Measurements from ENCODE around the gene PNCK. TPM values are rescaled to one million over a fixed set of nuclear protein-coding genes. Genes with fewer than 3 reads are reported as not detected.

The PNCK gene
- total RNA-seq, 1 experiment from 2014 or later: 2.3 TPM

DNA sequence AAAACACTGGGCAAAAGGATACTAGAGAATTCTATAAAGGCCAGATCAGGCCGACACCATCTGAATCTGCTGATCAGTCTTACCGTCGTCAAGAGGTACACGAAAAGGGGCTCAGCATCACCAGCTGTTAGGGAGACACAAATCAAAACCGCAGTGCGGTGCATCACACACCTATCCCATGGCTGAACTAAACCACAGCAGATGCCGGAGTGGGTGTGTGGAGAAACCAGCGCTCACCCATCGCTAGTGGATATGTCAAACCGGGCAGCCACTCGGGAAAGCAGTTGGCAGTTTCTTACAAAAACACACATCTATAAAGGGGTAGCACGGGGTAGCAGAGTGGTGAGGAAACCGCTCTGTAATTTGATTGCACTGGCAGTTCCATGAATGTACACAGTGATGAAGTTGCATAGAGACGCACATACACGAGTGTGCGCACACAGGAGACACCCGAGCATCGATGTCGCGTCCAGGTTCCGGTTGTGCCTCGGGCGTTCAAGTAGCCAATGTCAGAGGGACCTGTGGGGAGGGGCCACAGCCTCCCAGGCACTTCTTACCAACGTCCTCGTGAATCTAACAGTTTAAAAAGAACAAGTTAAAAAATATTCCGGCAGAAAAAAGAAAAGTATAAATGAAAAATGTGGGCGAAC lies 51.5 kb downstream of the PNCK start:
- ChIA-PET CTCF (interaction anchor here (0.6 kb wide), 1 partner anchor 265 kb away, joined by 3 read pairs; no protein-coding TSS in a partner anchor), POLR2A (no interaction called here)
- in situ Hi-C loops (cut with HindIII; ENCODE audit: low pct_unique_long_range_greater_than_20kb, low sequenced_read_pairs) (no loop called here), intact Hi-C loops (cut with micrococcal nuclease; ENCODE audit: unreplicated experiment) (no loop called here)
- H3K4me1 ChIP-seq (ENCODE audit: control insufficient read depth, insufficient read depth, low read length): no peaks in the 10 kb centered on the region
- no peaks in the 10 kb centered on the region for H3K9me3 ChIP-seq (ENCODE audit: control insufficient read depth, insufficient read depth, low read depth, low read length)
- DNase-seq (ENCODE audit: low read depth, low spot score) (no peak), ATAC-seq (no peak)
- H3K27me3 ChIP-seq (ENCODE audit: control insufficient read depth, insufficient read depth, low read length): peaks cover 4% of the 10 kb centered on the region
- no peak overlapping the region for H3K4me3 ChIP-seq (ENCODE audit: low read depth in 2 of 2, low read length in 2 of 2)
- TF ChIP-seq SIN3A (IDR thresholded peaks at IDR 0.05; ENCODE audit: borderline replicate concordance, insufficient read depth, low read depth, low read length) (no peak), TCF7L2 (IDR thresholded peaks at IDR 0.05; ENCODE audit: low read depth, low read length) (no peak)
- BruUV-seq (replicated peaks): no TSS peak
- H3K27ac ChIP-seq (ENCODE audit: low read length): no peak overlapping the region
- H3K36me3 ChIP-seq (ENCODE audit: control insufficient read depth, insufficient read depth, low read length): no peaks in the 10 kb centered on the region

DNA sequence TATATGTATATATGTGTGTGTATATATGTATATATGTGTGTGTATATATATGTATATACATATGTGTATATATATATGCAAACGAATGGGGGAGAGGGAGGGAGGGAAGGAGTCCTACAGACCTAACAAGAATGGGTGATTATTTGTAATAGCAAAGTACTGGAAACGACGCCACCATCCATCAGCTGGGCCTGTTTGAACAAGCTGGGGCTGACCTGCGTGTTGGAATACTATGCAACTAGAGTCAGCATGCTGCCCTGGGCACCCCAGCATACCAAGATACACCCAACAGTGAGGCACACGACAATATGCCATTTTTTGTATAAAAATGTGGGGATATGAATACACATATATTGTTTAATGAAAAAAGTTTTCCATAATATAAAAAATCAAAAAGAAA lies 53.0 kb downstream of the PNCK start:
- no peaks in the 10 kb centered on the region for H3K36me3 ChIP-seq (ENCODE audit: control insufficient read depth, insufficient read depth, low read length)
- no peak overlapping the region for H3K4me3 ChIP-seq (ENCODE audit: low read depth in 2 of 2, low read length in 2 of 2)
- H3K27me3 ChIP-seq (ENCODE audit: control insufficient read depth, insufficient read depth, low read length): peaks cover 9% of the 10 kb centered on the region
- CTCF ChIA-PET: no interaction called here
- H3K27ac ChIP-seq (ENCODE audit: low read length): no peak overlapping the region
- no peak for ATAC-seq
- no peaks in the 10 kb centered on the region for H3K9me3 ChIP-seq (ENCODE audit: control insufficient read depth, insufficient read depth, low read depth, low read length)
- no peak for DNase-seq (ENCODE audit: low read depth, low spot score)
- BruUV-seq (replicated peaks): no TSS peak
- POLR2A ChIA-PET: no interaction called here
- in situ Hi-C loops (cut with HindIII; ENCODE audit: low pct_unique_long_range_greater_than_20kb, low sequenced_read_pairs) (no loop called here), intact Hi-C loops (cut with micrococcal nuclease; ENCODE audit: unreplicated experiment) (no loop called here)
- H3K4me1 ChIP-seq (ENCODE audit: control insufficient read depth, insufficient read depth, low read length): no peaks in the 10 kb centered on the region
- TF ChIP-seq POLR2AphosphoS5 (IDR thresholded peaks at IDR 0.05; ENCODE audit: low read depth, low read length): no peak

Other genes with a start within 250 kb of the PNCK start
- 2.4 TPM for gene TREX2, start 227.8 kb downstream of the PNCK start, total RNA-seq (2021; ENCODE audit: unreplicated experiment)
- 59.9 TPM for gene HAUS7, start 203.2 kb downstream of the PNCK start, total RNA-seq (2021; ENCODE audit: unreplicated experiment)
- gene BGN, start 178.8 kb downstream of the PNCK start, total RNA-seq (2021; ENCODE audit: unreplicated experiment): 2.9 TPM
- 0.21 TPM for gene ATP2B3, start 156.2 kb downstream of the PNCK start, total RNA-seq (2021; ENCODE audit: unreplicated experiment)
- gene CCNQ, start 74.7 kb downstream of the PNCK start, total RNA-seq (2021; ENCODE audit: unreplicated experiment): 42.1 TPM
- gene DUSP9, start 26.6 kb downstream of the PNCK start, total RNA-seq (2021; ENCODE audit: unreplicated experiment): 7.1 TPM
- gene SLC6A8, start 14.1 kb upstream of the PNCK start, total RNA-seq (2021; ENCODE audit: unreplicated experiment): 125 TPM
- gene BCAP31, start 50.6 kb upstream of the PNCK start, total RNA-seq (2021; ENCODE audit: unreplicated experiment): 432 TPM
- 86.6 TPM for gene ABCD1, start 51.0 kb upstream of the PNCK start, total RNA-seq (2021; ENCODE audit: unreplicated experiment)
- 14.3 TPM for gene PLXNB3, start 90.4 kb upstream of the PNCK start, total RNA-seq (2021; ENCODE audit: unreplicated experiment)
- gene SRPK3, start 107.2 kb upstream of the PNCK start, total RNA-seq (2021; ENCODE audit: unreplicated experiment): 1.6 TPM
- gene IDH3G, start 120.6 kb upstream of the PNCK start, total RNA-seq (2021; ENCODE audit: unreplicated experiment): 89.4 TPM
- gene SSR4, start 120.9 kb upstream of the PNCK start, total RNA-seq (2021; ENCODE audit: unreplicated experiment): 504 TPM
- 37.2 TPM for gene PDZD4, start 156.7 kb upstream of the PNCK start, total RNA-seq (2021; ENCODE audit: unreplicated experiment)
- 819 TPM for gene L1CAM, start 212.4 kb upstream of the PNCK start, total RNA-seq (2021; ENCODE audit: unreplicated experiment)
- gene AVPR2, start 230.9 kb upstream of the PNCK start, total RNA-seq (2021; ENCODE audit: unreplicated experiment): 10.6 TPM